ENCODE data around the gene FAAP20. TPM values are rescaled to one million over a fixed set of nuclear protein-coding genes. Genes with fewer than 3 reads are reported as not detected.

Gene FAAP20
- total RNA-seq, 1 donor from 2014 or later, result 11.3 TPM

- H3K27ac Mint-ChIP-seq, result no peak overlapping the region
- peaks cover 8% of the 10 kb centered on the region for H3K36me3 Mint-ChIP-seq
Measured at GRCh38 chr1:2152954-2153353, 41.6 kb downstream of the FAAP20 start.

GRCh38 chr1:2151911-2152310 lies 42.7 kb downstream of the FAAP20 start:
- H3K27ac ChIP-seq, result no peak overlapping the region
- no peak overlapping the region for H3K4me3 Mint-ChIP-seq
- no peaks in the 10 kb centered on the region for H3K36me3 ChIP-seq
- peaks cover 8% of the 10 kb centered on the region for H3K36me3 Mint-ChIP-seq
- H3K4me1 ChIP-seq, result no peaks in the 10 kb centered on the region
- H3K4me2 ChIP-seq, result no peak overlapping the region
- H3F3A ChIP-seq (ENCODE audit: low read depth), result no peaks in the 10 kb centered on the region
- TF ChIP-seq EZH2phosphoT487 (IDR thresholded peaks at IDR 0.05) (no peak), CTCF (IDR thresholded peaks at IDR 0.05) (no peak), EZH2 (IDR thresholded peaks at IDR 0.05) (no peak)
- H3K27ac Mint-ChIP-seq, result no peak overlapping the region
- peaks cover 2% of the 10 kb centered on the region for H3K27me3 Mint-ChIP-seq (ENCODE audit: insufficient read depth, low read depth)
- H4K20me1 ChIP-seq (ENCODE audit: low read depth), result no peaks in the 10 kb centered on the region
- DNase-seq (ENCODE audit: low spot score), result no peak
- H3K9ac ChIP-seq, result no peak overlapping the region
- H2AFZ ChIP-seq (replicated peaks), result no peak overlapping the region
- no peaks in the 10 kb centered on the region for H3K4me1 Mint-ChIP-seq
- no peaks in the 10 kb centered on the region for H3K27me3 ChIP-seq
- H3K9me3 ChIP-seq (ENCODE audit: low read depth), result no peaks in the 10 kb centered on the region
- H3K79me2 ChIP-seq (ENCODE audit: low read depth), result no peaks in the 10 kb centered on the region
- peaks cover 3% of the 10 kb centered on the region for H3K9me3 Mint-ChIP-seq
- H3K4me3 ChIP-seq, result no peak overlapping the region

More at GRCh38 chr1:2152954-2153353, 41.6 kb downstream of the FAAP20 start:
- no peak overlapping the region for H3K4me3 ChIP-seq
- no peak overlapping the region for H3K4me2 ChIP-seq
- Mint-ChIP-seq H3K4me1 (no peaks in the 10 kb centered on the region), H3K4me3 (no peak overlapping the region), H3K27me3 (ENCODE audit: insufficient read depth, low read depth) (peaks cover 2% of the 10 kb centered on the region), H3K9me3 (peaks cover 3% of the 10 kb centered on the region)
- no peaks in the 10 kb centered on the region for H4K20me1 ChIP-seq (ENCODE audit: low read depth)
- no peaks in the 10 kb centered on the region for H3K79me2 ChIP-seq (ENCODE audit: low read depth)
- no peak overlapping the region for H3K27ac ChIP-seq
- no peaks in the 10 kb centered on the region for H3K36me3 ChIP-seq
- H2AFZ ChIP-seq (replicated peaks), result no peak overlapping the region
- no peak for DNase-seq (ENCODE audit: low spot score)
- H3K9ac ChIP-seq, result no peak overlapping the region
- no peaks in the 10 kb centered on the region for H3K27me3 ChIP-seq
- no peaks in the 10 kb centered on the region for H3F3A ChIP-seq (ENCODE audit: low read depth)
- H3K4me1 ChIP-seq, result no peaks in the 10 kb centered on the region
- TF ChIP-seq EZH2 (IDR thresholded peaks at IDR 0.05) (no peak), EZH2phosphoT487 (IDR thresholded peaks at IDR 0.05) (no peak), CTCF (IDR thresholded peaks at IDR 0.05) (no peak)
- no peaks in the 10 kb centered on the region for H3K9me3 ChIP-seq (ENCODE audit: low read depth)

- Histone ChIP-seq H2AFZ (replicated peaks) (no peak overlapping the region), H3K9me3 (ENCODE audit: low read depth) (no peaks in the 10 kb centered on the region), H3K27ac (no peak overlapping the region), H3K4me3 (no peak overlapping the region), H3K36me3 (no peaks in the 10 kb centered on the region), H3K27me3 (no peaks in the 10 kb centered on the region), H4K20me1 (ENCODE audit: low read depth) (no peaks in the 10 kb centered on the region), H3K4me2 (no peak overlapping the region), H3F3A (ENCODE audit: low read depth) (no peaks in the 10 kb centered on the region), H3K9ac (no peak overlapping the region), H3K79me2 (ENCODE audit: low read depth) (no peaks in the 10 kb centered on the region), H3K4me1 (no peaks in the 10 kb centered on the region)
- no peak for DNase-seq (ENCODE audit: low spot score)
- peaks cover 3% of the 10 kb centered on the region for H3K9me3 Mint-ChIP-seq
- no peak for TF ChIP-seq CTCF (IDR thresholded peaks at IDR 0.05)
- TF ChIP-seq EZH2phosphoT487 (IDR thresholded peaks at IDR 0.05), result no peak
- no peak for TF ChIP-seq EZH2 (IDR thresholded peaks at IDR 0.05)
- peaks cover 8% of the 10 kb centered on the region for H3K36me3 Mint-ChIP-seq
- no peak overlapping the region for H3K4me3 Mint-ChIP-seq
- no peaks in the 10 kb centered on the region for H3K4me1 Mint-ChIP-seq
- peaks cover 2% of the 10 kb centered on the region for H3K27me3 Mint-ChIP-seq (ENCODE audit: insufficient read depth, low read depth)
- no peak overlapping the region for H3K27ac Mint-ChIP-seq
Measured at GRCh38 chr1:2151252-2151651, 43.3 kb downstream of the FAAP20 start.
